Dermis microvascular lymphatic vessel endothelial cell (primary cell): ENCODE results near the gene TTC9. TPM values are rescaled to one million over a fixed set of nuclear protein-coding genes. Genes with fewer than 3 reads are reported as not detected.
"Not testable (repeated sequence)": the region's sequence is repeated elsewhere in the genome, so short reads cannot be mapped to it uniquely, and the experiment has no call there.

Source experiments
- DNase-seq, 2 donors: peaks; one replicate each; pipeline versions ENCODE4 v3.0.0 to v3.0.0-alpha.2; 2010; ENCODE audit warnings: low read depth in 2 of 2
- total RNA-seq: library from RNA; depleted of rRNA; stranded (reverse); fragments of >200 nt; gene quantifications from 2 replicates; pipeline ENCODE4 v1.2.1, GENCODE V29; 2014

The TTC9 gene
- total RNA-seq, 1 donor from 2014 or later, result 0.13 TPM

GRCh38 chr14:70677341-70677740 is 35.6 kb downstream of the TTC9 start:
- no peak for DNase-seq

- DNase-seq, result no peak
Measured at GRCh38 chr14:70680748-70681147, 39.0 kb downstream of the TTC9 start.

- DNase-seq, result no peak
Measured at GRCh38 chr14:70683983-70684382, 42.3 kb downstream of the TTC9 start.

- DNase-seq, result no peak
Measured at GRCh38 chr14:70685474-70686197, 43.9 kb downstream of the TTC9 start.

- no peak for DNase-seq
Measured at GRCh38 chr14:70692210-70692609, 50.5 kb downstream of the TTC9 start.

GRCh38 chr14:70696026-70696425 is 54.3 kb downstream of the TTC9 start:
- DNase-seq, result no peak

GRCh38 chr14:70697701-70698100 is 56.0 kb downstream of the TTC9 start:
- DNase-seq, result no peak

GRCh38 chr14:70698288-70698687 is 56.6 kb downstream of the TTC9 start:
- DNase-seq, result no peak

- no peak for DNase-seq
Measured at GRCh38 chr14:70699646-70700045, 57.9 kb downstream of the TTC9 start.

GRCh38 chr14:70700955-70701585 is 59.4 kb downstream of the TTC9 start:
- DNase-seq, result no peak

GRCh38 chr14:70701610-70702009 is 59.9 kb downstream of the TTC9 start:
- no peak for DNase-seq

GRCh38 chr14:70702161-70702560 is 60.4 kb downstream of the TTC9 start:
- no peak for DNase-seq

- not testable (repeated sequence) for DNase-seq
Measured at GRCh38 chr14:70703621-70704168, 62.0 kb downstream of the TTC9 start.

GRCh38 chr14:70704960-70705359 is 63.2 kb downstream of the TTC9 start:
- DNase-seq, result no peak

GRCh38 chr14:70706177-70706576 is 64.5 kb downstream of the TTC9 start:
- no peak for DNase-seq

GRCh38 chr14:70707138-70708038 is 65.7 kb downstream of the TTC9 start:
- DNase-seq, result no peak

- no peak for DNase-seq
Measured at GRCh38 chr14:70708717-70709570, 67.2 kb downstream of the TTC9 start.

GRCh38 chr14:70709726-70710382 is 68.1 kb downstream of the TTC9 start:
- no peak for DNase-seq

GRCh38 chr14:70711451-70711850 is 69.7 kb downstream of the TTC9 start:
- no peak for DNase-seq

- DNase-seq, result no peak
Measured at GRCh38 chr14:70713096-70713495, 71.4 kb downstream of the TTC9 start.
